Smooth muscle cell (in vitro differentiated cells): ENCODE measurements around the gene HIRA. TPM values are rescaled to one million over a fixed set of nuclear protein-coding genes. Genes with fewer than 3 reads are reported as not detected.
"Not testable (repeated sequence)": the region's sequence is repeated elsewhere in the genome, so short reads cannot be mapped to it uniquely, and the experiment has no call there.

Experiments used
- DNase-seq: peaks from one replicate; lab custom pipeline; 2025; ENCODE audit not compliant: unreplicated experiment; lab: John Stamatoyannopoulos, UW
- H2AFZ ChIP-seq: fragments of 200-600 bp; sonication (generic); 2 replicates; pipeline ENCODE4 v1.6.0; 2016; ENCODE audit warnings: antibody characterized with exemption, low read depth, mild to moderate bottlenecking
- H3F3A ChIP-seq: fragments of 200-600 bp; sonication (generic); 2 replicates; pipeline ENCODE4 v1.6.0; 2017; ENCODE audit warnings: antibody characterized with exemption, low read depth
- H3K27ac ChIP-seq: fragments of 200-600 bp; sonication (generic); 2 replicates; pipeline ENCODE4 v1.5.1; 2016; ENCODE audit warnings: low read depth, mild to moderate bottlenecking
- H3K27me3 ChIP-seq: fragments of 200-600 bp; sonication (generic); 2 replicates; pipeline ENCODE4 v1.6.1; 2016; ENCODE audit warnings: low read depth, mild to moderate bottlenecking
- H3K36me3 ChIP-seq: fragments of 200-600 bp; sonication (generic); 2 replicates; pipeline ENCODE4 v1.5.1; 2016; ENCODE audit warnings: low read depth
- H3K4me1 ChIP-seq: fragments of 200-600 bp; sonication (generic); 2 replicates; pipeline ENCODE4 v1.5.1; 2016; ENCODE audit warnings: low read depth
- H3K4me2 ChIP-seq: fragments of 200-600 bp; sonication (generic); 2 replicates; pipeline ENCODE4 v1.6.0; 2016; ENCODE audit warnings: mild to moderate bottlenecking
- H3K4me3 ChIP-seq: fragments of 200-600 bp; sonication (generic); 2 replicates; pipeline ENCODE4 v1.5.1; 2016; ENCODE audit warnings: mild to moderate bottlenecking
- H3K79me2 ChIP-seq: fragments of 200-600 bp; sonication (generic); 2 replicates; pipeline ENCODE4 v1.6.0; 2016; ENCODE audit warnings: low read depth, mild to moderate bottlenecking
- H3K9ac ChIP-seq: fragments of 200-600 bp; sonication (generic); 2 replicates; pipeline ENCODE4 v1.6.0; 2016; ENCODE audit warnings: low read depth
- H3K9me3 ChIP-seq: fragments of 200-600 bp; sonication (generic); replicated peaks from 2 replicates; pipeline ENCODE4 v1.5.1; 2016; ENCODE audit warnings: low read depth
- H4K20me1 ChIP-seq: fragments of 200-600 bp; sonication (generic); 2 replicates; pipeline ENCODE4 v1.6.0; 2016; ENCODE audit warnings: low read depth
- CTCF ChIP-seq: fragments of 200-600 bp; sonication (generic); IDR thresholded peaks from 2 replicates; pipeline ENCODE4 v1.5.1; 2017; ENCODE audit warnings: borderline replicate concordance, mild to moderate bottlenecking, antibody characterized with exemption; ENCODE audit not compliant: insufficient read depth, poor library complexity, severe bottlenecking
- WGBS: methylation state at CpG from one replicate; pipeline ENCODE4 v1.1.7; 2016; ENCODE audit warnings: low lambda C conversion rate; 5-methylcytosine and 5-hydroxymethylcytosine counted together
- polyA plus RNA-seq: library from polyadenylated mRNA; unstranded; fragments of >200 nt; fragmentation: Nextera tagmentation; extraction: Ambion mirVana; gene quantifications from 2 replicates; pipeline ENCODE4 v1.2.1, GENCODE V29; 2016
- total RNA-seq: library from RNA; depleted of rRNA; stranded (reverse); fragments of >200 nt; gene quantifications from 2 replicates; pipeline ENCODE4 v1.2.3, GENCODE V29; 2014

HIRA gene
- total and polyA plus RNA-seq, 2 experiments from 2014 or later = 7.3 to 8.7 TPM

GRCh38 chr22:19325296-19325948, 106.1 kb downstream of the HIRA start:
- no peak overlapping the region for H3K4me3 ChIP-seq
- no peak overlapping the region for H3K27ac ChIP-seq
- 92% methylated on average over 5 of the region's 5 CpGs for WGBS
- H3K9ac ChIP-seq = no peak overlapping the region
- H3K4me2 ChIP-seq = no peak overlapping the region
- H3K36me3 ChIP-seq = no peaks in the 10 kb centered on the region
- no peak for DNase-seq
- TF ChIP-seq CTCF = no peak
- no peaks in the 10 kb centered on the region for H3K27me3 ChIP-seq
- H3K79me2 ChIP-seq = no peaks in the 10 kb centered on the region
- no peaks in the 10 kb centered on the region for H3F3A ChIP-seq
- peaks cover 2% of the 10 kb centered on the region for H3K9me3 ChIP-seq
- H4K20me1 ChIP-seq = no peaks in the 10 kb centered on the region
- H3K4me1 ChIP-seq = no peaks in the 10 kb centered on the region
- H2AFZ ChIP-seq = no peak overlapping the region

DNA sequence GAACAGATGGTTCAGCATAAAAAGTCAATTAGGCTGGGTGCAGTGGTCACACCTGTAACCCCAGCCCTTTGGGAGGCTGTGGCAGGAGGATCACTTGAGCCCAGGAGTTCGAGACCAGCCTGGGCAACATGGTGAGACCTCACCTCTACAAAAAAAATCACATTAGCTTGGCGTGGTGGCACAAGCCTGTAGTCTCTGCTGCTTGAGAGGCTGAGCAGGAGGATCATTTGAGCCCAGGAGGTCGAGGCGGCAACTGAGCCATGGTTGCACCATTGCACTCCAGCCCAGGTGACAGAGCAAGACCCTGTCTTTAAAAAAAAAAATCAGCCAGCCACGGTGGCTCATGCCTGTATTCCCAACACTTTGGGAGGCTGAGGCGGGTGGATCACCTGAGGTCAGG, 108.1 kb downstream of the HIRA start:
- not testable (repeated sequence) for H3K9me3 ChIP-seq, H4K20me1 ChIP-seq, H3K4me2 ChIP-seq, H3K79me2 ChIP-seq, H3K36me3 ChIP-seq, H3K27me3 ChIP-seq, H3K9ac ChIP-seq, DNase-seq, H3K27ac ChIP-seq, H3K4me3 ChIP-seq, H3F3A ChIP-seq, H3K4me1 ChIP-seq, H2AFZ ChIP-seq
- WGBS = 97% methylated on average over 6 of the region's 6 CpGs

DNA sequence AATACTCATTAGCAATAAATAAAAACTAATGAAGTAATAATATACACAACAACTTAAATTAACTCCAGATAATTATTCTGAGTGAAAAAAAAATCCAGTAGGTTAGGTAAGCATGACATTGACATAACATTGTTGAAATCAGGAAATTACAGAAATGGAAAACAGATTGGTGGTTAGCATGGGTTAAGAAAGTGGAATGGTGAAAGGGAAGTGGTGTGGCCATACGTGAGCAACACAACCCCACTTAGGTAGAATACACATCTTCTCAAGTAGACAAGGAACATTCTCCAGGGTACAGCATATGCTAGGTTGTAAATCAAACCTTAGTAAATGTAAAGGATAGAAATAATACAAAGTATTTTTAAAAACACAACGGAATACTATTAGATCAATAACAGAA, 109.8 kb downstream of the HIRA start:
- Histone ChIP-seq H3K27me3 (no peaks in the 10 kb centered on the region), H3K9me3 (peaks cover 12% of the 10 kb centered on the region), H3K27ac (no peak overlapping the region), H3K4me1 (no peaks in the 10 kb centered on the region), H3K79me2 (no peaks in the 10 kb centered on the region), H2AFZ (no peak overlapping the region), H3K9ac (no peak overlapping the region), H3F3A (no peaks in the 10 kb centered on the region), H4K20me1 (no peaks in the 10 kb centered on the region), H3K4me3 (no peak overlapping the region), H3K36me3 (no peaks in the 10 kb centered on the region), H3K4me2 (no peak overlapping the region)
- WGBS = 87% methylated on average over 2 of the region's 2 CpGs
- no peak for TF ChIP-seq CTCF
- DNase-seq = no peak

GRCh38 chr22:19320136-19320535, 111.4 kb downstream of the HIRA start:
- WGBS = 88% methylated on average over 8 of the region's 8 CpGs
- H3K9ac ChIP-seq, H3K27ac ChIP-seq, H3K27me3 ChIP-seq, H3F3A ChIP-seq, DNase-seq, H3K79me2 ChIP-seq, H3K4me1 ChIP-seq, H2AFZ ChIP-seq, H3K36me3 ChIP-seq, H3K4me3 ChIP-seq, H4K20me1 ChIP-seq, H3K4me2 ChIP-seq: not testable (repeated sequence)
- peaks cover 12% of the 10 kb centered on the region for H3K9me3 ChIP-seq

DNA sequence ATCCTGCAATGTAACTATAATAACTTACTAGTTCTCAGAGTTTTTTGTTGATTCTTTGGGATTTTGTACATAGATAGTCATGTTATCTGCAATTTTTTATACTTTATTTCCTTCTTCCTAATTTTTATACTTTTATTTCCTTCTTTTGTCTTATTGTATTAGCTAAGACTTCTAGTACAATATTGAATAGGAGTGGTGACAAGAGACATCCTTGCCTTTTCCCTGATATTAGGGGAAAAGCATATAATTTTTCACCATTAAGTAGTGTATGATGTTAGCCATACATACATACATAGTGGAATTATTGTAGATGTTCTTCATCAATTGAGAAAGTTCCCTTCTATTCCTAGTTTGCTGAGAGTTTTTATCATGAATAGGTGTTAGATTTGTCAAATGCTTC, 112.3 kb downstream of the HIRA start:
- Histone ChIP-seq H3K9ac (no peak overlapping the region), H3K79me2 (no peaks in the 10 kb centered on the region), H3K36me3 (no peaks in the 10 kb centered on the region), H4K20me1 (no peaks in the 10 kb centered on the region), H2AFZ (no peak overlapping the region), H3K9me3 (peaks cover 12% of the 10 kb centered on the region), H3K27ac (no peak overlapping the region), H3K4me1 (no peaks in the 10 kb centered on the region), H3K27me3 (no peaks in the 10 kb centered on the region), H3K4me3 (no peak overlapping the region), H3K4me2 (no peak overlapping the region), H3F3A (no peaks in the 10 kb centered on the region)
- no peak for DNase-seq
- no peak for TF ChIP-seq CTCF
